ENCODE results near the gene ACOX3.

- TF ChIP-seq POLR2A (IDR thresholded peaks at IDR 0.05; ENCODE audit: low read length), result no peak
- TF ChIP-seq GATA1 (IDR thresholded peaks at IDR 0.05; ENCODE audit: low read depth, low read length), result no peak
Measured at GRCh38 chr4:8402181-8402597, 38.3 kb downstream of the ACOX3 start.

Measured in erythroblast (primary cell).